OCI-LY7 (cell line): ENCODE results near the gene MAPK4.

Experiments used
- EZH2phosphoT487 ChIP-seq: fragments of 200-600 bp; sonication (generic); IDR thresholded peaks from 2 replicates; pipeline ENCODE4 v1.6.1; 2018; ENCODE audit warnings: low read depth, borderline replicate concordance, mild to moderate bottlenecking, mixed run types, antibody characterized with exemption, low read length, moderate library complexity, mixed read lengths
- TF ChIP-seq, protein P1 (sequence below): fragments of 200-600 bp; sonication (generic); conservative IDR thresholded peaks from 2 replicates; pipeline ENCODE4 v1.5.1; 2014; ENCODE audit warnings: mild to moderate bottlenecking, antibody characterized with exemption, low read length, moderate library complexity, mixed read lengths

DNA sequence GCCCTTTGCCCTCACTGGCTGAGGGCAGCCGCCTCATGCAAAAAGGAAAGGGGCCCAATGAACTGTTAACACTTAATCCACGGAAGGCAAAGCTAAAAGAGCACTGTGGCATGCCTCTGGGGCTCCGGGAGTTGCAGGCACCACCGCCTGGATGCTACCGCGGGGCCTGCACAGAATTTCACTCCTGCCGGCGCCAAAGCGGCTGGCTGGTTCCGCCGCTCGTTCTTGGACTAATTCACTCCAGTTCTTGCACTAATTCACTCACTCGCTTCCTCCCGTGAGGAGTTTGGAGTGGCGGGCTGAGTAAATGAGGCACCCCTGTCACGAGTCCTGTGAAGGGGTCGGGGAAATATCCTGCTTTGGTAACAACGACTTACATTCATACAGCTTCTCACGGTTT, 14.0 kb upstream of the MAPK4 start:
- TF ChIP-seq, protein P1, sequence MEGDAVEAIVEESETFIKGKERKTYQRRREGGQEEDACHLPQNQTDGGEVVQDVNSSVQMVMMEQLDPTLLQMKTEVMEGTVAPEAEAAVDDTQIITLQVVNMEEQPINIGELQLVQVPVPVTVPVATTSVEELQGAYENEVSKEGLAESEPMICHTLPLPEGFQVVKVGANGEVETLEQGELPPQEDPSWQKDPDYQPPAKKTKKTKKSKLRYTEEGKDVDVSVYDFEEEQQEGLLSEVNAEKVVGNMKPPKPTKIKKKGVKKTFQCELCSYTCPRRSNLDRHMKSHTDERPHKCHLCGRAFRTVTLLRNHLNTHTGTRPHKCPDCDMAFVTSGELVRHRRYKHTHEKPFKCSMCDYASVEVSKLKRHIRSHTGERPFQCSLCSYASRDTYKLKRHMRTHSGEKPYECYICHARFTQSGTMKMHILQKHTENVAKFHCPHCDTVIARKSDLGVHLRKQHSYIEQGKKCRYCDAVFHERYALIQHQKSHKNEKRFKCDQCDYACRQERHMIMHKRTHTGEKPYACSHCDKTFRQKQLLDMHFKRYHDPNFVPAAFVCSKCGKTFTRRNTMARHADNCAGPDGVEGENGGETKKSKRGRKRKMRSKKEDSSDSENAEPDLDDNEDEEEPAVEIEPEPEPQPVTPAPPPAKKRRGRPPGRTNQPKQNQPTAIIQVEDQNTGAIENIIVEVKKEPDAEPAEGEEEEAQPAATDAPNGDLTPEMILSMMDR: no peak
- no peak for TF ChIP-seq EZH2phosphoT487
